ENCODE measurements around the gene ERBB4.

- TF ChIP-seq CTCF (IDR thresholded peaks at IDR 0.05 in 4 of 5, conservative IDR thresholded peaks at IDR 0.05 in 1 of 5) (no peak), POLR2A (IDR thresholded peaks at IDR 0.05) (no peak)
Observed at GRCh38 chr2:212249451-212249850, 289.2 kb downstream of the ERBB4 start.

All from gastrocnemius medialis (tissue), 4 donors.